ENCODE measurements around the gene DRC7. TPM values are rescaled to one million over a fixed set of nuclear protein-coding genes. Genes with fewer than 3 reads are reported as not detected.

The DRC7 gene
- polyA plus RNA-seq, 1 donor from 2014 or later, result 1.4 TPM

DNA sequence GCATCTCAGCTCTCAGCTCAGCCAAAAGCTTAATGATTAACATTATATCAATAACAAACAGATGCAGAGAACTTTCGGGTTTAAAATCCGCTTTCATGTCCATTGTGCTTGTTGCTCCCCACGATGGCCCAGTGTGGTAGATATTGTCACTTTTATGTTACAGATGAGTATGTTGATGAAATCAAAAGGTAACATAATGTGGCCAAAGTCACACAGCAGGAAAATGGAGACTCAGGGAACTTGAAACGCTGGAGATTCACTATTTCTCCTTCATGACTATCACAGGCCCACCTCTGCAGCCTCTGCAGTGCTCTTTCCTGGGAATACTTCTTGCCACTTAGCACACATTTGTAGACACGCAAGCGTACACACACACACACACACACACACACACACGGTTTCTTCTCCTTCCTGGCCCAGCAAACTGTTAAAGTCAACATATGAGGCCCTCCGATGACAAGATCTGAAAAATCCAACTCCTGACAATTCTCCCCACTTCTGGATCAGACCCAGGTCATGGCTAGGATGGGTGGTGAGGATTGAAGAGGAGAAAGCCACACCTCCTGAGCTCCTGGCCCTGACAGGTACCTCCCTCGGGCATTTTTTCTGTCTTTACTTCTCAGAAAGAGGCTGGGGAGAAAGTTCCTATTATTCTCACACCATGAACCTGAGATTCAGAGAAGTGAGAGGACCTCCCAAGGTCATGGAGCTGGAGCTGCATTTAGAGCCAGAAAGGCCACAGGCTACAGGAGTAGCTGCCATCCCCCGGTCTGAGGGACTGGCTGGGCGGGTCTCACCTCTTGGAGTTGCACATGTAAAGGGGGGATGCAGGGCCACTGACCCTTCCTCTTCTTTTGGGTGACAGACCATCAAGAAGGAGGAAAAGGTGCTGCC, 9.7 kb downstream of the DRC7 start:
- Histone ChIP-seq H3K4me3 (ENCODE audit: low read length) (no peak overlapping the region), H3K9me2 (ENCODE audit: insufficient read depth, low read length) (no peaks in the 10 kb centered on the region), H3K27me3 (ENCODE audit: insufficient read depth, low read depth, low read length) (no peaks in the 10 kb centered on the region), H3K79me2 (replicated peaks; ENCODE audit: insufficient read depth, low read length) (no peaks in the 10 kb centered on the region), H3K27ac (ENCODE audit: low read length) (no peak overlapping the region), H4K20me1 (ENCODE audit: insufficient read depth) (no peaks in the 10 kb centered on the region), H2AFZ (ENCODE audit: low read depth, low read length) (no peak overlapping the region), H3F3A (ENCODE audit: insufficient read depth, low read length, poor library complexity, severe bottlenecking) (no peaks in the 10 kb centered on the region), H3K9me3 (ENCODE audit: low read length) (no peaks in the 10 kb centered on the region), H3K9ac (ENCODE audit: low read length) (no peak overlapping the region), H3K36me3 (ENCODE audit: insufficient read depth, low read length) (no peaks in the 10 kb centered on the region), H3K4me2 (ENCODE audit: low read length) (no peak overlapping the region)
- TF ChIP-seq SMC3 (conservative IDR thresholded peaks at IDR 0.05; ENCODE audit: poor library complexity) (no peak), RAD21 (conservative IDR thresholded peaks at IDR 0.05) (no peak), EZH2 (IDR thresholded peaks at IDR 0.05; ENCODE audit: borderline replicate concordance, insufficient read depth, low read length, poor library complexity, severe bottlenecking) (no peak), MXI1 (conservative IDR thresholded peaks at IDR 0.05; ENCODE audit: poor library complexity, severe bottlenecking) (no peak), EP300 (conservative IDR thresholded peaks at IDR 0.05; ENCODE audit: poor library complexity, severe bottlenecking) (no peak), POLR2AphosphoS5 (IDR thresholded peaks at IDR 0.05) (no peak)
- TF ChIP-seq, protein P1, sequence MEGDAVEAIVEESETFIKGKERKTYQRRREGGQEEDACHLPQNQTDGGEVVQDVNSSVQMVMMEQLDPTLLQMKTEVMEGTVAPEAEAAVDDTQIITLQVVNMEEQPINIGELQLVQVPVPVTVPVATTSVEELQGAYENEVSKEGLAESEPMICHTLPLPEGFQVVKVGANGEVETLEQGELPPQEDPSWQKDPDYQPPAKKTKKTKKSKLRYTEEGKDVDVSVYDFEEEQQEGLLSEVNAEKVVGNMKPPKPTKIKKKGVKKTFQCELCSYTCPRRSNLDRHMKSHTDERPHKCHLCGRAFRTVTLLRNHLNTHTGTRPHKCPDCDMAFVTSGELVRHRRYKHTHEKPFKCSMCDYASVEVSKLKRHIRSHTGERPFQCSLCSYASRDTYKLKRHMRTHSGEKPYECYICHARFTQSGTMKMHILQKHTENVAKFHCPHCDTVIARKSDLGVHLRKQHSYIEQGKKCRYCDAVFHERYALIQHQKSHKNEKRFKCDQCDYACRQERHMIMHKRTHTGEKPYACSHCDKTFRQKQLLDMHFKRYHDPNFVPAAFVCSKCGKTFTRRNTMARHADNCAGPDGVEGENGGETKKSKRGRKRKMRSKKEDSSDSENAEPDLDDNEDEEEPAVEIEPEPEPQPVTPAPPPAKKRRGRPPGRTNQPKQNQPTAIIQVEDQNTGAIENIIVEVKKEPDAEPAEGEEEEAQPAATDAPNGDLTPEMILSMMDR (IDR thresholded peaks at IDR 0.05; ENCODE audit: poor library complexity, severe bottlenecking), result no peak
- TF ChIP-seq, protein P2, sequence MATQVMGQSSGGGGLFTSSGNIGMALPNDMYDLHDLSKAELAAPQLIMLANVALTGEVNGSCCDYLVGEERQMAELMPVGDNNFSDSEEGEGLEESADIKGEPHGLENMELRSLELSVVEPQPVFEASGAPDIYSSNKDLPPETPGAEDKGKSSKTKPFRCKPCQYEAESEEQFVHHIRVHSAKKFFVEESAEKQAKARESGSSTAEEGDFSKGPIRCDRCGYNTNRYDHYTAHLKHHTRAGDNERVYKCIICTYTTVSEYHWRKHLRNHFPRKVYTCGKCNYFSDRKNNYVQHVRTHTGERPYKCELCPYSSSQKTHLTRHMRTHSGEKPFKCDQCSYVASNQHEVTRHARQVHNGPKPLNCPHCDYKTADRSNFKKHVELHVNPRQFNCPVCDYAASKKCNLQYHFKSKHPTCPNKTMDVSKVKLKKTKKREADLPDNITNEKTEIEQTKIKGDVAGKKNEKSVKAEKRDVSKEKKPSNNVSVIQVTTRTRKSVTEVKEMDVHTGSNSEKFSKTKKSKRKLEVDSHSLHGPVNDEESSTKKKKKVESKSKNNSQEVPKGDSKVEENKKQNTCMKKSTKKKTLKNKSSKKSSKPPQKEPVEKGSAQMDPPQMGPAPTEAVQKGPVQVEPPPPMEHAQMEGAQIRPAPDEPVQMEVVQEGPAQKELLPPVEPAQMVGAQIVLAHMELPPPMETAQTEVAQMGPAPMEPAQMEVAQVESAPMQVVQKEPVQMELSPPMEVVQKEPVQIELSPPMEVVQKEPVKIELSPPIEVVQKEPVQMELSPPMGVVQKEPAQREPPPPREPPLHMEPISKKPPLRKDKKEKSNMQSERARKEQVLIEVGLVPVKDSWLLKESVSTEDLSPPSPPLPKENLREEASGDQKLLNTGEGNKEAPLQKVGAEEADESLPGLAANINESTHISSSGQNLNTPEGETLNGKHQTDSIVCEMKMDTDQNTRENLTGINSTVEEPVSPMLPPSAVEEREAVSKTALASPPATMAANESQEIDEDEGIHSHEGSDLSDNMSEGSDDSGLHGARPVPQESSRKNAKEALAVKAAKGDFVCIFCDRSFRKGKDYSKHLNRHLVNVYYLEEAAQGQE (IDR thresholded peaks at IDR 0.05; ENCODE audit: borderline replicate concordance), result no peak

DNA sequence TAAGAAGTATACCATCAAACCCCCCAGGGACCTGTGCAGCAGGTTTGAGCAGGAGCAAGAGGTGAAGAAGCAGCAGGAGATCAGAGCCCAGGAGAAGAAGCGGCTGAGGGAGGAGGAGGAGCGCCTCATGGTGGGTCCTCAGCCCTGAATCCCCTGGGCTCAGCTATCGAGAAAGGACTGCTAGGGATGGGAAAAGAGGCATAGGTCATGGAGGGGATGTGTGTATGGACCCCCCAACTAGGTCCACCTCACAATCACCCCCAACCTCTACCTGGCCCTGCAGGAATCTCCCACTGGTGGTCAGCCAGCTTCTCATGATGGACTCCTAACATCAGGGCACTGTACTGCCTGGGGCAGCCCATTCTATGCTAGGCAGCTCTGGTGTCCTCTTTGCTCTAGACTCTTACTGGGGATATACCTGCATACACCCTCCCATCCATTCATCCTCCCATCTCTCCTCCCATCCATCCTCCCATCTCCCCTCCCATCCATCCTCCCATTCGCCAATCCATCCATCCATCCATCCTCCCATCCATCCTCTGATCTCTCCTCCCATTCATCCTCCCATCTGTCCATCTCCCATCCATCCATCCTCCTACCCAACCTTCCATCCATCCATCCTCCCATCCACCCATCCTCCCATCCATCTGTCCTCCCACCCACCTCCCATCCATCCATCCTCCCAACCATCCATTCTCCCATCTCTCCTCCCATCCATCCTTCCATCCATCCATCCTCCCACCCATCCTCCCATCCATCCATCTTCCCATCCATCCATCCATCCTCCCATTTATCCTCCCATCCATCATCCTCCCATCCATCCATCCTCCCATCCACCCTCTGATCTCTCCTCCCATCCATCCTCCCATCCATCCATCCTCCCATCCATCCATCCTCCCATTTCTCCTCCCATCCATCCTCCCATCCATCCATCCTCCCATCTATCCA, 10.6 kb downstream of the DRC7 start:
- Histone ChIP-seq H3K79me2 (replicated peaks; ENCODE audit: insufficient read depth, low read length) (no peaks in the 10 kb centered on the region), H3K4me2 (ENCODE audit: low read length) (no peak overlapping the region), H3K9ac (ENCODE audit: low read length) (no peak overlapping the region), H4K20me1 (ENCODE audit: insufficient read depth) (no peaks in the 10 kb centered on the region), H3K27me3 (ENCODE audit: insufficient read depth, low read depth, low read length) (no peaks in the 10 kb centered on the region), H3K27ac (ENCODE audit: low read length) (no peak overlapping the region), H3K9me2 (ENCODE audit: insufficient read depth, low read length) (no peaks in the 10 kb centered on the region), H3F3A (ENCODE audit: insufficient read depth, low read length, poor library complexity, severe bottlenecking) (no peaks in the 10 kb centered on the region), H3K4me3 (ENCODE audit: low read length) (no peak overlapping the region), H3K36me3 (ENCODE audit: insufficient read depth, low read length) (no peaks in the 10 kb centered on the region), H3K9me3 (ENCODE audit: low read length) (no peaks in the 10 kb centered on the region), H2AFZ (ENCODE audit: low read depth, low read length) (no peak overlapping the region)
- TF ChIP-seq EZH2 (IDR thresholded peaks at IDR 0.05; ENCODE audit: borderline replicate concordance, insufficient read depth, low read length, poor library complexity, severe bottlenecking) (no peak), EP300 (conservative IDR thresholded peaks at IDR 0.05; ENCODE audit: poor library complexity, severe bottlenecking) (no peak), MXI1 (conservative IDR thresholded peaks at IDR 0.05; ENCODE audit: poor library complexity, severe bottlenecking) (no peak), TAF1 (IDR thresholded peaks at IDR 0.05; ENCODE audit: low read depth) (no peak), POLR2AphosphoS5 (IDR thresholded peaks at IDR 0.05) (no peak), SMC3 (conservative IDR thresholded peaks at IDR 0.05; ENCODE audit: poor library complexity) (no peak)
- TF ChIP-seq, protein P1 (IDR thresholded peaks at IDR 0.05; ENCODE audit: poor library complexity, severe bottlenecking), result no peak
- TF ChIP-seq, protein P2 (IDR thresholded peaks at IDR 0.05; ENCODE audit: borderline replicate concordance), result no peak

Data from neural cell (in vitro differentiated cells).